AG04449 (cell line): ENCODE results near the gene CCDC127.
"Not testable (repeated sequence)": the region's sequence is repeated elsewhere in the genome, so short reads cannot be mapped to it uniquely, and the experiment has no call there.

Experiments
- CTCF ChIA-PET: fragments of 350-600 bp; formaldehyde crosslinking; extraction: SDS; loops from one replicate; lab custom pipeline; 2021; ENCODE audit warnings: antibody characterized with exemption; lab: Yijun Ruan, JAX
- POLR2A ChIA-PET: fragments of 400-600, 350-600 bp; formaldehyde crosslinking; extraction: SDS; loops from one replicate; lab custom pipeline; 2020; ENCODE audit warnings: antibody characterized with exemption, inconsistent platforms; lab: Yijun Ruan, JAX
- DNase-seq: peaks from one replicate; pipeline ENCODE4 v3.0.0-alpha.2; 2010; ENCODE audit warnings: low read depth, low spot score
- H3K4me3 ChIP-seq: 2 replicates; pipeline ENCODE4 v1.5.1; 2011; ENCODE audit warnings: low read depth, mild to moderate bottlenecking, control low read depth, low read length
- CTCF ChIP-seq: IDR thresholded peaks from one replicate; pipeline ENCODE4 v1.5.1; 2011; ENCODE audit warnings: mild to moderate bottlenecking, moderate library complexity, low read length, control low read depth, inconsistent platforms; ENCODE audit not compliant: insufficient read depth; ENCODE audit errors: missing control alignments

The CCDC127 gene

GRCh38 chr5:231661-232060, 13.7 kb upstream of the CCDC127 start:
- H3K4me3 ChIP-seq: no peak overlapping the region
- CTCF ChIA-PET: interaction anchor here (0.7 to 1.6 kb wide), 2 partner anchors 13 to 43 kb away, joined by 3 to 4 read pairs; partner anchors contain the start of gene SDHA
- DNase-seq: no peak
- POLR2A ChIA-PET: no interaction called here
- TF ChIP-seq CTCF: no peak

DNA sequence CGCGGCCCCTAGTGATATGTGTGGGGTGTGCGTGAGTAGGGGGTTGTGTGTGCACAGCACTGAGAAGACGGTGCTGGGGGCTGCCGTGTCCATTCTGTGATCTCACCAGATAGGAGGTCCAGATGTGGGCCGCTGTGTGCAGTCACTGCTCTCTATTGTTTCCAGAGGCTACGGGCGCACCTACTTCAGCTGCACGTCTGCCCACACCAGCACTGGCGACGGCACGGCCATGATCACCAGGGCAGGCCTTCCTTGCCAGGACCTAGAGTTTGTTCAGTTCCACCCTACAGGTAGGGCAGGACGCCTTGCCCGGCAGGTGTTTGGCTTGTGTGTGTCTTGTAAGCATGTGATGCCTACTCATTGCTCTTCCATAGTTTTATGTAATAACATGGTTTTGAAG, 12.8 kb upstream of the CCDC127 start:
- no peak for DNase-seq
- CTCF ChIA-PET: no interaction called here
- no peak overlapping the region for H3K4me3 ChIP-seq
- TF ChIP-seq CTCF: no peak
- POLR2A ChIA-PET: no interaction called here

GRCh38 chr5:228886-229285, 10.9 kb upstream of the CCDC127 start:
- no peak overlapping the region for H3K4me3 ChIP-seq
- ChIA-PET CTCF (interaction anchor here (0.6 kb wide), 1 partner anchor 15 kb away, joined by 4 read pairs; no protein-coding TSS in a partner anchor), POLR2A (no interaction called here)
- DNase-seq: no peak
- no peak for TF ChIP-seq CTCF

DNA sequence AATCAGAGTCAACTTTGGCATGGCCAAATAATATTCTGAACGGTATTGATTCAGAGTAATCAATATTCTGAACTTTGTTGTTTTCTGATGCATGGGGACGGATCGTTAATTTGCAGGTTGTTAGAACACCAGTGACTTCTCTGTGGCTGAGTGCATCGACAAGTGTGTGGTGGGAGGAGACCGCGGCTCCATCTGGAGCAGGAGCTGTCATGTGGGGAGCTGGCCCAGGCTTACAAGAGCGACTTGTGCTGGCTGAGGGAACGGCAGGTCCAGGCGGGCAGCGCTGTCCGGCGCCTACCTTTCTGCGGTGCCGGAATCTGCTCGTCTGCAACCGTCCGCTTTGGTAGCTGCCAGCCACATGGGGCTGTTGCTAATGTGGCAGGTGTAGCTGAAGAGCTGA, 9.4 kb upstream of the CCDC127 start:
- DNase-seq, POLR2A ChIA-PET, CTCF ChIA-PET, H3K4me3 ChIP-seq: not testable (repeated sequence)

DNA sequence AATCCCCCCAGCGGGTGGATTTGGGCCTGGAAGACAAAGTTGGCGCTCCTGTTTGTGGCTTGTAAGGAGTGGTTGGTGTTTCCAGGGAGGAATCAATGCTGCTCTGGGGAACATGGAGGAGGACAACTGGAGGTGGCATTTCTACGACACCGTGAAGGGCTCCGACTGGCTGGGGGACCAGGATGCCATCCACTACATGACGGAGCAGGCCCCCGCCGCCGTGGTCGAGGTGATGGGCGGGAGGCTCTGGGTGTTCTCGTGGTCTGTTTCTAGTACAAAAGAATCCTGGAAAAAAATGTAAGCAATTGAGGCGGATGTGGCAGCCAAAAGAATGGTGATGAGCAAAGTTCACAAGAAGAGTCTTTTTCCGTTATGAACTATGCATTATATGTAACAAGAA, 7.4 kb upstream of the CCDC127 start:
- POLR2A ChIA-PET: no interaction called here

GRCh38 chr5:223791-224190, 5.8 kb upstream of the CCDC127 start:
- POLR2A ChIA-PET: no interaction called here
- CTCF ChIA-PET: no interaction called here
- DNase-seq: no peak
- TF ChIP-seq CTCF: no peak
- no peak overlapping the region for H3K4me3 ChIP-seq

More for the DNA sequence above, 7.4 kb upstream of the CCDC127 start:
- CTCF ChIA-PET: no interaction called here
- no peak overlapping the region for H3K4me3 ChIP-seq
- TF ChIP-seq CTCF: no peak
- DNase-seq: no peak

DNA sequence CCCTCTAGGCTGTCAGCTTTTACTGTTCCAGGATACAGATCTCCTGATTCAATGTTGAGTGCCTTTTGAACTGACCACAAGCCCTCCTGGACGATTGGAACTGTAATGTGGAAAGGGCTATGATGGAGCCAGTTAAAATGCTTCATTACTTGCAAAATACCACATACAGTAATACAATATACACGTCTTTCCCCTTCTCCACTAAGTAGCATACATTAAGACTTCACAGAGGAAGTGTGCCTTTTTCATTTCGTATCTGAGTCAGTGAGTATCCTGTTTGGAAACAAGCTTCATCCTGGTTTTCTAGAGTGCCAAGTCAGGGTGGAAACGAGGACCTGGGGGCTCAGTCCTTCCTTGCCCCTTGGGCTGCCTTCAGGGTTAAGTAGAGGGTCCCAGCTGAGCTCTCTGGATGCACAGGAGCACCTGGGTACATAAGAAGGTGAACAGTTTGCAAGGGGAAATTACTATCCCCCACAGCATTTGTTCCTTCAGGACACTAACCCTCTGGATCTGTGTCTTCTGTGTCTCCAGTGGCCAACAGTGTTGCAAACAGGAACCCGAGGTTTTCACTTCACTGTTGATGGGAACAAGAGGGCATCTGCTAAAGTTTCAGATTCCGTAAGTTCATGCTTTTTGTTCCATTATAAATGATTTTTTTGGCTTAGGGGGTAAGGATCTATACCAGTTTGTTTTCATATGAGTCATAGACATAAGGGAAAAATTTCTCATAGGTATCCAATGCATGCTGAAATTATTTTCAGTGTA, 5.2 kb upstream of the CCDC127 start:
- CTCF ChIA-PET: interaction anchor here (0.9 kb wide), 1 partner anchor 34 kb away, joined by 3 read pairs; no protein-coding TSS in a partner anchor
- H3K4me3 ChIP-seq, POLR2A ChIA-PET, DNase-seq: not testable (repeated sequence)
